ENCODE results near the gene MYCBPAP. TPM values are rescaled to one million over a fixed set of nuclear protein-coding genes. Genes with fewer than 3 reads are reported as not detected.

The MYCBPAP gene
- total RNA-seq, 1 experiment from 2014 or later, result 0.19 TPM

DNA sequence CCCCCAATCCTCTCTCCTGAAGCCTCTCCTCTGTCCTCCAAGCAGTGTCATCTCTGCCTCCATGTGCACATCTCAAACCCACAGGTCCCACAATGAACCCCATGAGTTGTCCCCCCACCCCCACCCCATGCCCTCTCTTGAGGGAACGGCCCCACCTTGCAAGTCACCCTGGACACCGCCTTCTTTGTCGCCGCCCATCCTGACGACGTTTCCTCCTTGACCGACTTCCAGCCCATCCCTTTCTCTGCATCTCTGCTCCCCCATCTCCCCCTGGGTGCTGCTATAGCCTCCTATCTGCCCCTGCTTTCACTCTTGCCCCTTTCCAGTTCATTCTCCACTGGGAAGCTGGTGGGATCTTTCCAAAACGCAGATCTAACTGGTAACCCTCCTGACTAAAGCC is 37.1 kb downstream of the MYCBPAP start:
- intact Hi-C loops (cut with micrococcal nuclease), result loop anchor here (5.0 to 10.0 kb wide), 2 partner anchors 137 to 409 kb away; no protein-coding TSS in a partner anchor
- H3K4me1 Mint-ChIP-seq (ENCODE audit: insufficient read depth, unreplicated experiment), result peaks cover 29% of the 10 kb centered on the region
- CTCF ChIA-PET, result interaction anchor here (0.5 to 5.7 kb wide), 12 partner anchors 18 to 544 kb away, joined by 3 to 31 read pairs (median 3); no protein-coding TSS in a partner anchor

DNA sequence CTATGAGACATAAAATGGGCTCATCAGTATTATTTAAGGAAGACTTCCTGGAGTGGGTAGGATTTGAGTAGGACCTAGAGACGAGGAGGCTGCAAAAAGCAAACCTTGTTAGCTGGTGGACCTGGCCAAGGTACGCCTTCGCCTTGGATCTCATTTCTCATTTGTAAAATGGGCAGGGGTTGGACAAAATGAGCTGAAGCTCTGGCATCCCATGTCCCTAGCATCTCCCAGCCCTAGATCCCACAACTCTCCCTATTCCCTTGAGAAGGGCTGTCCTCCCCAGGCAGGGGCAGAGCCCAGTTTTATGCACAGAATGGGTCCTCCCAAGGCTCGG is 38.4 kb downstream of the MYCBPAP start:
- Mint-ChIP-seq H3K36me3 (ENCODE audit: insufficient read depth, unreplicated experiment) (peaks cover 6% of the 10 kb centered on the region), H3K27ac (ENCODE audit: low read depth, unreplicated experiment) (no peak overlapping the region), H3K4me3 (ENCODE audit: unreplicated experiment) (peak overlapping the region; percentile 79), H3K27me3 (ENCODE audit: insufficient read depth, unreplicated experiment) (no peaks in the 10 kb centered on the region), H3K4me1 (ENCODE audit: insufficient read depth, unreplicated experiment) (peaks cover 21% of the 10 kb centered on the region), H3K9me3 (ENCODE audit: unreplicated experiment) (no peaks in the 10 kb centered on the region)
- TF ChIP-seq, protein P1, sequence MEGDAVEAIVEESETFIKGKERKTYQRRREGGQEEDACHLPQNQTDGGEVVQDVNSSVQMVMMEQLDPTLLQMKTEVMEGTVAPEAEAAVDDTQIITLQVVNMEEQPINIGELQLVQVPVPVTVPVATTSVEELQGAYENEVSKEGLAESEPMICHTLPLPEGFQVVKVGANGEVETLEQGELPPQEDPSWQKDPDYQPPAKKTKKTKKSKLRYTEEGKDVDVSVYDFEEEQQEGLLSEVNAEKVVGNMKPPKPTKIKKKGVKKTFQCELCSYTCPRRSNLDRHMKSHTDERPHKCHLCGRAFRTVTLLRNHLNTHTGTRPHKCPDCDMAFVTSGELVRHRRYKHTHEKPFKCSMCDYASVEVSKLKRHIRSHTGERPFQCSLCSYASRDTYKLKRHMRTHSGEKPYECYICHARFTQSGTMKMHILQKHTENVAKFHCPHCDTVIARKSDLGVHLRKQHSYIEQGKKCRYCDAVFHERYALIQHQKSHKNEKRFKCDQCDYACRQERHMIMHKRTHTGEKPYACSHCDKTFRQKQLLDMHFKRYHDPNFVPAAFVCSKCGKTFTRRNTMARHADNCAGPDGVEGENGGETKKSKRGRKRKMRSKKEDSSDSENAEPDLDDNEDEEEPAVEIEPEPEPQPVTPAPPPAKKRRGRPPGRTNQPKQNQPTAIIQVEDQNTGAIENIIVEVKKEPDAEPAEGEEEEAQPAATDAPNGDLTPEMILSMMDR (IDR thresholded peaks at IDR 0.05; ENCODE audit: unreplicated experiment), result no peak
- intact Hi-C loops (cut with micrococcal nuclease), result loop anchor here (1.0 to 10.0 kb wide), 6 partner anchors 64 to 408 kb away; no protein-coding TSS in a partner anchor
- ChIA-PET POLR2A (interaction anchor here (0.6 to 1.2 kb wide), 2 partner anchors 139 to 149 kb away, joined by 3 read pairs; no protein-coding TSS in a partner anchor), CTCF (interaction anchor here (0.5 to 5.7 kb wide), 18 partner anchors 13 to 167 kb away, joined by 3 to 31 read pairs (median 4); partner anchors contain the start of gene ABCC3)
- no peak for DNase-seq (ENCODE audit: unreplicated experiment)
- BruUV-seq (replicated peaks), result no TSS peak

More for the DNA sequence above, 37.1 kb downstream of the MYCBPAP start:
- Mint-ChIP-seq H3K27ac (ENCODE audit: low read depth, unreplicated experiment) (no peak overlapping the region), H3K36me3 (ENCODE audit: insufficient read depth, unreplicated experiment) (peaks cover 6% of the 10 kb centered on the region), H3K9me3 (ENCODE audit: unreplicated experiment) (no peaks in the 10 kb centered on the region), H3K4me3 (ENCODE audit: unreplicated experiment) (no peak overlapping the region), H3K27me3 (ENCODE audit: insufficient read depth, unreplicated experiment) (no peaks in the 10 kb centered on the region)
- DNase-seq (ENCODE audit: unreplicated experiment), result no peak
- BruUV-seq (replicated peaks), result no TSS peak
- TF ChIP-seq, protein P1 (IDR thresholded peaks at IDR 0.05; ENCODE audit: unreplicated experiment), result no peak
- POLR2A ChIA-PET, result interaction anchor here (0.6 to 0.7 kb wide), 3 partner anchors 149 to 407 kb away, joined by 3 read pairs; no protein-coding TSS in a partner anchor

DNA sequence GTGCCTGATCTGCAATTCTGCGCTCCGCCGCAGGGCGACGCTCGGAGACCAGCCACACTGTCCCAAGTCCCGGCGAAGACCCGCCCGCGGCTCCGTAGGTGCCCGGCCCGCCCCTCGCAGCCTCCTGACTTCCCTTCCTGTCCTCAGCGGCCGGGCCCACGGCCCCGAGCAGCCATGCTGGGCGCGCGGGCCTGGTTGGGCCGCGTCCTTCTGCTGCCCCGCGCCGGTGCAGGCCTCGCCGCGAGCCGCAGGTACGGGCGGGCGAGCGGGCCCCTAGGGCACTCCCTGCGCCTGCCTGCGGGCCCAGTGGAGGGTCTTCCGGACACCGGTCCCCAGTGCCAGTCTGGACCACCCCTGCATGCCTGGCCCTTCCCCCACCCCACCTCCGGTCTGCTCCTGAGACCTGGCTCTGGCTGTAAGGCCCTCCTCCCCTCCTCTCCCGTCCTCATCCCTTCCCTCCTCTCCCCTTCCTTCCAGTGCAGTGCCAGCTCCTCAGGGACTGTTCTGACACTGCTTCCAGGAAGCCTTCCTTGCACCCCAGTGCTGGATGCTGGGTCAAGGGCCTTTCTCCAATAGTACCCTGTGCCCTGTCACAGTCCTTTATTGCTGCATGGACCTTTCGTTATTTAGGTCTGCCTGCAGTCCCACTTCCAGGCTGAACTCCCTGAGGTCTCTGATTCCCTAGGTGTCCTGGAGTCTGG is 38.9 kb downstream of the MYCBPAP start, which contains the start of gene SPATA20:
TSS of gene SPATA20 (plus strand) at position 140 of the 701 bp plus-strand sequence. CDS start at position 175, 35 bp downstream.
- Mint-ChIP-seq H3K4me3 (ENCODE audit: unreplicated experiment) (peak within 1 kb of the TSS; percentile 79), H3K9me3 (ENCODE audit: unreplicated experiment) (no peaks in the 10 kb centered on the region), H3K27me3 (ENCODE audit: insufficient read depth, unreplicated experiment) (no peaks in the 10 kb centered on the region), H3K36me3 (ENCODE audit: insufficient read depth, unreplicated experiment) (peaks cover 6% of the 10 kb centered on the region), H3K4me1 (ENCODE audit: insufficient read depth, unreplicated experiment) (peaks cover 17% of the 10 kb centered on the region), H3K27ac (ENCODE audit: low read depth, unreplicated experiment) (no peak within 1 kb of the TSS)
- ChIA-PET POLR2A (interaction anchor here (0.6 to 1.2 kb wide), 2 partner anchors 139 to 148 kb away, joined by 3 read pairs; no protein-coding TSS in a partner anchor), CTCF (interaction anchor here (0.6 to 5.7 kb wide), 17 partner anchors 12 to 179 kb away, joined by 3 to 31 read pairs (median 4); partner anchors contain the start of gene ABCC3)
- peak; percentile 89 for DNase-seq (ENCODE audit: unreplicated experiment)
- intact Hi-C loops (cut with micrococcal nuclease), result loop anchor here (1.0 to 10.0 kb wide), 6 partner anchors 65 to 408 kb away; no protein-coding TSS in a partner anchor
- no TSS peak for BruUV-seq (replicated peaks)
- TF ChIP-seq, protein P1 (IDR thresholded peaks at IDR 0.05; ENCODE audit: unreplicated experiment), result peak; percentile 99

DNA sequence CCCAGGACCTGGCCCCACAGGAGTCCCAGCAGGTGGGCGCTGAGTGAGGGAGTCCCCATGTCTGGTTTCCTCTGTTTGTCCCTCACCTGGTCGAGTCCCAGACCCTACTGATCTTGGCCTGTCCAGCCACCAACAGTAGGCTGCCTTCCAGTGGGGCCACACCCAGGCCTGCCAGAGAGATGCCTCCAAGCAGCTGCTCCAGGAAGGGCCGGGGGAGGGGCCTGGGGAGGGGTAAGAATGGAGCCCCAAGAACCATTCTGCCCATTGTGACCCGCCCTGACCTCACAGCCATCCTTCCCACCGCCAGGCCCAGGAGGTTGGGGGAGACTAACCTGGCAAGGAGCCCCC is 39.5 kb downstream of the MYCBPAP start:
- no peak for DNase-seq (ENCODE audit: unreplicated experiment)
- Mint-ChIP-seq H3K27ac (ENCODE audit: low read depth, unreplicated experiment) (no peak overlapping the region), H3K36me3 (ENCODE audit: insufficient read depth, unreplicated experiment) (peaks cover 6% of the 10 kb centered on the region), H3K4me3 (ENCODE audit: unreplicated experiment) (peak overlapping the region; percentile 79), H3K9me3 (ENCODE audit: unreplicated experiment) (no peaks in the 10 kb centered on the region), H3K4me1 (ENCODE audit: insufficient read depth, unreplicated experiment) (peaks cover 12% of the 10 kb centered on the region), H3K27me3 (ENCODE audit: insufficient read depth, unreplicated experiment) (no peaks in the 10 kb centered on the region)
- ChIA-PET CTCF (interaction anchor here (0.6 to 3.0 kb wide), 7 partner anchors 12 to 179 kb away, joined by 3 to 16 read pairs (median 5); no protein-coding TSS in a partner anchor), POLR2A (no interaction called here)
- no TSS peak for BruUV-seq (replicated peaks)
- TF ChIP-seq, protein P1 (IDR thresholded peaks at IDR 0.05; ENCODE audit: unreplicated experiment), result no peak
- intact Hi-C loops (cut with micrococcal nuclease), result loop anchor here (1.0 to 10.0 kb wide), 6 partner anchors 65 to 407 kb away; no protein-coding TSS in a partner anchor

Measured in MCF 10A (cell line).